Natural killer cell (primary cell): Measurements from ENCODE around the gene GAB2. TPM values are rescaled to one million over a fixed set of nuclear protein-coding genes. Genes with fewer than 3 reads are reported as not detected.

ENCODE experiments used
- ATAC-seq, 3 donors: fragments of 150-1000 bp in 2 of 3; fragments of 200-7000 bp in 1 of 3; cut with Tn5 transposase; 1 replicate in 1 of 3; 2 replicates in 2 of 3; pipeline ENCODE4 v1.10.0; 2021; ENCODE audit warnings: mild to moderate bottlenecking in 2 of 3, moderate library complexity in 2 of 3
- DNase-seq, 2 donors: peaks; one replicate each; pipeline versions ENCODE4 v3.0.0 to v3.0.0-alpha.2; 2013 to 2021; ENCODE audit warnings: mixed read lengths in 1 of 2
- H3K27ac ChIP-seq: one replicate; pipeline ENCODE4 v1.5.1; 2013; ENCODE audit warnings: mild to moderate bottlenecking, low read length
- H3K27me3 ChIP-seq: one replicate; pipeline ENCODE4 v1.6.1; 2013; ENCODE audit warnings: low read length; ENCODE audit not compliant: control insufficient read depth, insufficient read depth
- H3K36me3 ChIP-seq: one replicate; pipeline ENCODE4 v1.6.1; 2013; ENCODE audit warnings: low read length; ENCODE audit not compliant: control insufficient read depth, insufficient read depth
- H3K4me1 ChIP-seq: one replicate; pipeline ENCODE4 v1.6.1; 2013; ENCODE audit warnings: low read length; ENCODE audit not compliant: control insufficient read depth, insufficient read depth
- H3K4me3 ChIP-seq: one replicate; pipeline ENCODE4 v1.5.1; 2013; ENCODE audit warnings: low read length
- H3K9me3 ChIP-seq: one replicate; pipeline ENCODE4 v1.6.1; 2013; ENCODE audit warnings: low read length; ENCODE audit not compliant: control insufficient read depth, insufficient read depth
- H3K27ac Mint-ChIP-seq, 2 donors: one replicate each; pipeline ENCODE4 v1.8.0; 2022; ENCODE audit warnings: mild to moderate bottlenecking in 2 of 2, mixed read lengths in 2 of 2, moderate library complexity in 1 of 2
- H3K27me3 Mint-ChIP-seq, 2 donors: one replicate each; pipeline ENCODE4 v1.8.0; 2022; ENCODE audit warnings: low read depth in 2 of 2, mixed read lengths in 2 of 2
- H3K36me3 Mint-ChIP-seq: one replicate; pipeline ENCODE4 v1.8.0; 2022; ENCODE audit warnings: mixed read lengths
- H3K4me1 Mint-ChIP-seq, 2 donors: one replicate each; pipeline ENCODE4 v1.8.0; 2022; ENCODE audit warnings: mixed read lengths in 2 of 2
- H3K4me3 Mint-ChIP-seq: one replicate; pipeline ENCODE4 v1.8.0; 2022; ENCODE audit warnings: mild to moderate bottlenecking, moderate library complexity, mixed read lengths
- H3K9me3 Mint-ChIP-seq, 2 donors: one replicate each; pipeline ENCODE4 v1.8.0; 2022; ENCODE audit warnings: mixed read lengths in 2 of 2
- CTCF ChIP-seq: fragments of 200-600 bp; IDR thresholded peaks from one replicate; pipeline ENCODE4 v1.8.0; 2022; ENCODE audit warnings: antibody characterized with exemption
- WGBS: methylation state at CpG from one replicate; pipeline ENCODE4 v1.1.7; 2013; ENCODE audit warnings: missing lambda C conversion rate; ENCODE audit not compliant: insufficient coverage; 5-methylcytosine and 5-hydroxymethylcytosine counted together
- intact Hi-C: fragments of 100-400 bp; cut with micrococcal nuclease; formaldehyde crosslinking; loops from one replicate; pipeline ENCODE4 v1.14.2; 2022
- total RNA-seq, 4 donors: library from RNA; stranded (reverse); fragments of 120-200 nt in 1 of 4; gene quantifications; one replicate each; pipeline versions ENCODE4 v1.2.3 to v1.2.4, GENCODE V29; 2013 to 2022

Gene GAB2
- total RNA-seq, 3 donors from 2014 or later (not counting 1 experiment from before 2014, with no cell fraction given) = 4.3 to 58.4 (median 8.1) TPM

- H3K27ac Mint-ChIP-seq = no peak overlapping the region
- Histone ChIP-seq H3K4me3 (no peak overlapping the region), H3K36me3 (no peaks in the 10 kb centered on the region), H3K27me3 (no peaks in the 10 kb centered on the region), H3K27ac (no peak overlapping the region), H3K9me3 (no peaks in the 10 kb centered on the region), H3K4me1 (no peaks in the 10 kb centered on the region)
- intact Hi-C loops = no loop called here
- H3K4me1 Mint-ChIP-seq = peaks cover 0 to 8% of the 10 kb centered on the region in 2 donors
- peak in 2 of 3 donors; percentile 4 to 33 for ATAC-seq
- H3K27me3 Mint-ChIP-seq = peaks cover 0 to under 1% of the 10 kb centered on the region in 2 donors
- TF ChIP-seq CTCF = no peak
- H3K4me3 Mint-ChIP-seq = no peak overlapping the region
- H3K9me3 Mint-ChIP-seq = no peaks in the 10 kb centered on the region
- no peaks in the 10 kb centered on the region for H3K36me3 Mint-ChIP-seq
- no peak for DNase-seq
- 96% methylated on average over 5 of the region's 6 CpGs for WGBS
These were observed 126.0 kb downstream of the GAB2 start for GRCh38 chr11:78291503-78292108.

GRCh38 chr11:78290293-78291176 lies 127.1 kb downstream of the GAB2 start:
- Mint-ChIP-seq H3K27ac (no peak overlapping the region), H3K9me3 (no peaks in the 10 kb centered on the region), H3K36me3 (no peaks in the 10 kb centered on the region), H3K4me1 (peaks cover 0 to 8% of the 10 kb centered on the region in 2 donors), H3K27me3 (peaks cover 5 to 9% of the 10 kb centered on the region in 2 donors), H3K4me3 (no peak overlapping the region)
- DNase-seq (peak in 1 of 2 donors; percentile 25), ATAC-seq (peak in 2 of 3 donors; percentile 55 to 78)
- 74% methylated on average over 6 of the region's 6 CpGs for WGBS
- Histone ChIP-seq H3K27me3 (no peaks in the 10 kb centered on the region), H3K36me3 (no peaks in the 10 kb centered on the region), H3K4me1 (no peaks in the 10 kb centered on the region), H3K27ac (no peak overlapping the region), H3K4me3 (no peak overlapping the region), H3K9me3 (no peaks in the 10 kb centered on the region)
- TF ChIP-seq CTCF = no peak
- intact Hi-C loops = no loop called here

GRCh38 chr11:78289552-78290292 lies 127.9 kb downstream of the GAB2 start:
- intact Hi-C loops = no loop called here
- H3K4me1 Mint-ChIP-seq = peaks cover 0 to 8% of the 10 kb centered on the region in 2 donors

More at GRCh38 chr11:78289552-78290292, 127.9 kb downstream of the GAB2 start:
- H3K4me3 Mint-ChIP-seq = no peak overlapping the region
- Histone ChIP-seq H3K4me1 (no peaks in the 10 kb centered on the region), H3K36me3 (no peaks in the 10 kb centered on the region), H3K27ac (peak overlapping the region; percentile 46), H3K9me3 (no peaks in the 10 kb centered on the region), H3K4me3 (no peak overlapping the region), H3K27me3 (no peaks in the 10 kb centered on the region)
- no peaks in the 10 kb centered on the region for H3K36me3 Mint-ChIP-seq
- no peak for DNase-seq
- peak in 1 of 3 donors; percentile 38 for ATAC-seq
- no peak overlapping the region for H3K27ac Mint-ChIP-seq
- no peak for TF ChIP-seq CTCF
- 86% methylated on average over 6 of the region's 7 CpGs for WGBS
- H3K27me3 Mint-ChIP-seq = peaks cover 5 to 9% of the 10 kb centered on the region in 2 donors
- H3K9me3 Mint-ChIP-seq = no peaks in the 10 kb centered on the region
